ENCODE measurements around the gene PSMC4. TPM values are rescaled to one million over a fixed set of nuclear protein-coding genes. Genes with fewer than 3 reads are reported as not detected.

PSMC4 gene
- total RNA-seq, 1 experiment from 2014 or later = 258 TPM

GRCh38 chr19:39987167-39987566 lies 16.2 kb downstream of the PSMC4 start:
- peaks cover 15% of the 10 kb centered on the region for H3K79me2 ChIP-seq (ENCODE audit: low read length)
- peaks cover 16% of the 10 kb centered on the region for H3K36me3 ChIP-seq (ENCODE audit: low read depth, low read length)
- H3K9me3 ChIP-seq (ENCODE audit: low read length) = peaks cover 15% of the 10 kb centered on the region
- ATAC-seq (no peak), DNase-seq (no peak)
- no peaks in the 10 kb centered on the region for H3K4me1 ChIP-seq (ENCODE audit: insufficient read depth, low read length)
- TF ChIP-seq EZH2phosphoT487 (IDR thresholded peaks at IDR 0.05; ENCODE audit: borderline replicate concordance, low read length) (no peak), CTCF (conservative IDR thresholded peaks at IDR 0.05; ENCODE audit: low read depth, low read length) (no peak), EZH2 (IDR thresholded peaks at IDR 0.05; ENCODE audit: low read length, unreplicated experiment) (no peak)
- H3K9ac ChIP-seq (ENCODE audit: low read length) = no peak overlapping the region
- H3K4me2 ChIP-seq (ENCODE audit: low read length) = no peak overlapping the region
- no peaks in the 10 kb centered on the region for H3K27me3 ChIP-seq (ENCODE audit: low read length)
- ChIA-PET POLR2A (ENCODE audit: unreplicated experiment) (no interaction called here), CTCF (no interaction called here)
- H3K4me3 ChIP-seq (ENCODE audit: low read length) = no peak overlapping the region
- no peak overlapping the region for H2AFZ ChIP-seq (ENCODE audit: low read length)
- H3F3A ChIP-seq (ENCODE audit: low read length, unreplicated experiment) = no peaks in the 10 kb centered on the region
- H4K20me1 ChIP-seq (ENCODE audit: low read length) = no peaks in the 10 kb centered on the region
- intact Hi-C loops (cut with micrococcal nuclease) = loop anchor here (10.0 kb wide), 1 partner anchor 108 kb away; the partner anchor contains the start of gene ZNF780A
- BruUV-seq (replicated peaks) = no TSS peak
- no peak overlapping the region for H3K27ac ChIP-seq (ENCODE audit: low read length)
- H3K9me2 ChIP-seq (replicated peaks; ENCODE audit: low read length) = no peaks in the 10 kb centered on the region

GRCh38 chr19:39987596-39987995 lies 16.6 kb downstream of the PSMC4 start:
- H3K36me3 ChIP-seq (ENCODE audit: low read depth, low read length) = peaks cover 12% of the 10 kb centered on the region
- H4K20me1 ChIP-seq (ENCODE audit: low read length) = no peaks in the 10 kb centered on the region
- H3K27ac ChIP-seq (ENCODE audit: low read length) = no peak overlapping the region
- H3K4me1 ChIP-seq (ENCODE audit: insufficient read depth, low read length) = no peaks in the 10 kb centered on the region
- H3F3A ChIP-seq (ENCODE audit: low read length, unreplicated experiment) = no peaks in the 10 kb centered on the region
- ATAC-seq = no peak
- H3K27me3 ChIP-seq (ENCODE audit: low read length) = no peaks in the 10 kb centered on the region
- H3K4me2 ChIP-seq (ENCODE audit: low read length) = no peak overlapping the region
- BruUV-seq (replicated peaks) = no TSS peak
- no peak overlapping the region for H2AFZ ChIP-seq (ENCODE audit: low read length)
- H3K4me3 ChIP-seq (ENCODE audit: low read length) = no peak overlapping the region
- intact Hi-C loops (cut with micrococcal nuclease) = loop anchor here (10.0 kb wide), 1 partner anchor 107 kb away; the partner anchor contains the start of gene ZNF780A
- no peak overlapping the region for H3K9ac ChIP-seq (ENCODE audit: low read length)
- no peaks in the 10 kb centered on the region for H3K9me2 ChIP-seq (replicated peaks; ENCODE audit: low read length)
- ChIA-PET CTCF (no interaction called here), POLR2A (ENCODE audit: unreplicated experiment) (no interaction called here)
- no peak for TF ChIP-seq EZH2 (IDR thresholded peaks at IDR 0.05; ENCODE audit: low read length, unreplicated experiment)
- no peak for TF ChIP-seq EZH2phosphoT487 (IDR thresholded peaks at IDR 0.05; ENCODE audit: borderline replicate concordance, low read length)
- TF ChIP-seq CTCF (conservative IDR thresholded peaks at IDR 0.05; ENCODE audit: low read depth, low read length) = no peak
- DNase-seq = no peak
- H3K79me2 ChIP-seq (ENCODE audit: low read length) = peaks cover 15% of the 10 kb centered on the region
- H3K9me3 ChIP-seq (ENCODE audit: low read length) = peaks cover 15% of the 10 kb centered on the region

GRCh38 chr19:39993605-39994004 lies 22.6 kb downstream of the PSMC4 start:
- TF ChIP-seq CTCF (conservative IDR thresholded peaks at IDR 0.05; ENCODE audit: low read depth, low read length) (no peak), EZH2 (IDR thresholded peaks at IDR 0.05; ENCODE audit: low read length, unreplicated experiment) (no peak), EZH2phosphoT487 (IDR thresholded peaks at IDR 0.05; ENCODE audit: borderline replicate concordance, low read length) (no peak)
- ATAC-seq = no peak
- BruUV-seq (replicated peaks) = no TSS peak

More at GRCh38 chr19:39993605-39994004, 22.6 kb downstream of the PSMC4 start:
- ChIA-PET POLR2A (ENCODE audit: unreplicated experiment) (no interaction called here), CTCF (no interaction called here)
- no peak overlapping the region for H3K4me2 ChIP-seq (ENCODE audit: low read length)
- no peak overlapping the region for H2AFZ ChIP-seq (ENCODE audit: low read length)
- peaks cover 19% of the 10 kb centered on the region for H3K4me1 ChIP-seq (ENCODE audit: insufficient read depth, low read length)
- peaks cover 7% of the 10 kb centered on the region; the same call in 1 of the 2 replicates for H3K36me3 ChIP-seq (ENCODE audit: low read depth, low read length)
- H3K9ac ChIP-seq (ENCODE audit: low read length) = no peak overlapping the region
- no peak for DNase-seq
- no peaks in the 10 kb centered on the region for H3F3A ChIP-seq (ENCODE audit: low read length, unreplicated experiment)
- H3K4me3 ChIP-seq (ENCODE audit: low read length) = no peak overlapping the region
- no peaks in the 10 kb centered on the region for H3K9me2 ChIP-seq (replicated peaks; ENCODE audit: low read length)
- no peaks in the 10 kb centered on the region for H3K27me3 ChIP-seq (ENCODE audit: low read length)
- H3K9me3 ChIP-seq (ENCODE audit: low read length) = no peaks in the 10 kb centered on the region
- H3K79me2 ChIP-seq (ENCODE audit: low read length) = peaks cover 17% of the 10 kb centered on the region
- intact Hi-C loops (cut with micrococcal nuclease) = no loop called here
- no peaks in the 10 kb centered on the region for H4K20me1 ChIP-seq (ENCODE audit: low read length)
- H3K27ac ChIP-seq (ENCODE audit: low read length) = no peak overlapping the region

Measured in PC-3 (cell line).